A549 (cell line): ENCODE measurements around the gene PSME4. TPM values are rescaled to one million over a fixed set of nuclear protein-coding genes. Genes with fewer than 3 reads are reported as not detected.

Experiments
- ATAC-seq, 2 experiments: fragments of 200-7000 bp in 1 of 2; fragments of >200 bp in 1 of 2; cut with Nextera tagmentation in 1 of 2; cut with Tn5 transposase in 1 of 2; 3 replicates each; pipeline versions ENCODE4 v1.8.0 to v1.9.1; 2018 to 2020; ENCODE audit warnings: mild to moderate bottlenecking in 1 of 2, moderate library complexity in 1 of 2
- CTCF ChIA-PET: fragments of 300-600 bp; sonication (Branson Sonifier 250); formaldehyde crosslinking; extraction: SDS; loops from one replicate; lab custom pipeline; 2021; ENCODE audit warnings: antibody characterized with exemption, inconsistent platforms; lab: Yijun Ruan, JAX
- POLR2A ChIA-PET: fragments of 350-600 bp; formaldehyde crosslinking; extraction: SDS; loops from one replicate; lab custom pipeline; 2021; ENCODE audit warnings: antibody characterized with exemption, inconsistent platforms; lab: Yijun Ruan, JAX
- DNase-seq, 2 experiments: peaks; one replicate each; pipeline versions ENCODE4 v3.0.0 to v3.0.0-alpha.2; 2011 to 2016; ENCODE audit warnings: low read depth in 1 of 2, low spot score in 1 of 2
- FAIRE-seq: peaks from 2 replicates; lab custom pipeline; 2011; peaks lifted over from hg19 to GRCh38; lab: Jason Lieb, UNC
- H3K27ac ChIP-seq, 2 experiments: fragments of >200 bp; sonication (Bioruptor Twin); formaldehyde crosslinking; 3 replicates each; pipeline ENCODE4 v1.5.1; 2016 to 2017
- H3K4me1 ChIP-seq: fragments of >200 bp; sonication (Bioruptor Twin); formaldehyde crosslinking; 3 replicates; pipeline ENCODE4 v1.6.1; 2016
- H3K4me2 ChIP-seq: fragments of >200 bp; sonication (Bioruptor Twin); formaldehyde crosslinking; 3 replicates; pipeline ENCODE4 v1.6.1; 2016
- H3K4me3 ChIP-seq: fragments of >200 bp; sonication (Bioruptor Twin); formaldehyde crosslinking; 3 replicates; pipeline ENCODE4 v1.5.1; 2016
- H3K9me3 ChIP-seq: fragments of >200 bp; sonication (Bioruptor Twin); formaldehyde crosslinking; 3 replicates; pipeline ENCODE4 v1.6.1; 2016
- BHLHE40 ChIP-seq: IDR thresholded peaks from 2 replicates; pipeline ENCODE4 v1.6.1; 2012; ENCODE audit warnings: low read depth, low read length, inconsistent platforms
- CBX2 ChIP-seq: fragments of 200-600 bp; sonication (generic); IDR thresholded peaks from 2 replicates; pipeline ENCODE4 v1.6.1; 2016; ENCODE audit warnings: low read depth, mild to moderate bottlenecking, borderline replicate concordance
- CBX8 ChIP-seq: fragments of 200-600 bp; sonication (generic); IDR thresholded peaks from 2 replicates; pipeline ENCODE4 v1.6.1; 2016
- CHD4 ChIP-seq: fragments of 200-600 bp; sonication (generic); IDR thresholded peaks from 2 replicates; pipeline ENCODE4 v1.6.1; 2016; ENCODE audit warnings: antibody characterized with exemption, mild to moderate bottlenecking, borderline replicate concordance
- EHMT2 ChIP-seq: fragments of 200-600 bp; sonication (generic); IDR thresholded peaks from 2 replicates; pipeline ENCODE4 v1.6.1; 2016; ENCODE audit warnings: antibody characterized with exemption, low read depth, mild to moderate bottlenecking, moderate library complexity
- EP300 ChIP-seq, 2 experiments: fragments of >200 bp; sonication (Bioruptor Twin); formaldehyde crosslinking; IDR thresholded peaks; 2 replicates in 1 of 2; 3 replicates in 1 of 2; pipeline ENCODE4 v1.6.1; 2016 to 2017
- ESRRA ChIP-seq: fragments of 150-350 bp; IDR thresholded peaks from 2 replicates; pipeline ENCODE4 v1.6.1; 2014; ENCODE audit warnings: mild to moderate bottlenecking, low read length, borderline replicate concordance
- FOXS1 ChIP-seq: fragments of 250-450 bp; sonication (Bioruptor Pico); IDR thresholded peaks from 2 replicates; pipeline ENCODE4 v1.5.0; 2020; ENCODE audit warnings: mild to moderate bottlenecking, moderate library complexity
- GATA3 ChIP-seq: IDR thresholded peaks from 2 replicates; pipeline ENCODE4 v1.6.1; 2012; ENCODE audit warnings: borderline replicate concordance
- HEYL ChIP-seq: fragments of 250-450 bp; sonication (Bioruptor Pico); IDR thresholded peaks from 2 replicates; pipeline ENCODE4 v1.8.0; 2021; ENCODE audit warnings: mild to moderate bottlenecking, moderate library complexity
- KDM1A ChIP-seq: fragments of 200-600 bp; sonication (generic); IDR thresholded peaks from 2 replicates; pipeline ENCODE4 v1.6.1; 2016; ENCODE audit warnings: low read depth, mild to moderate bottlenecking
- KDM5A ChIP-seq: fragments of 200-600 bp; sonication (generic); IDR thresholded peaks from 2 replicates; pipeline ENCODE4 v1.6.1; 2016; ENCODE audit warnings: antibody characterized with exemption, mild to moderate bottlenecking
- MAZ ChIP-seq: fragments of 150-350 bp; IDR thresholded peaks from 2 replicates; pipeline ENCODE4 v1.6.1; 2014; ENCODE audit warnings: antibody characterized with exemption, low read depth, low read length, borderline replicate concordance
- MYC ChIP-seq: IDR thresholded peaks from 2 replicates; pipeline ENCODE4 v1.6.1; 2012; ENCODE audit warnings: mild to moderate bottlenecking, inconsistent platforms, low read length, improper control_type of control experiment, borderline replicate concordance
- NFE2L2 ChIP-seq: fragments of 150-350 bp; conservative IDR thresholded peaks from 2 replicates; pipeline ENCODE4 v1.6.1; 2014; ENCODE audit warnings: low read length
- NR3C1 ChIP-seq: fragments of >200 bp; sonication (Bioruptor Twin); formaldehyde crosslinking; IDR thresholded peaks from 3 replicates; pipeline ENCODE4 v1.6.1; 2017
- POLR2AphosphoS2 ChIP-seq: conservative IDR thresholded peaks from 2 replicates; pipeline ENCODE4 v1.6.1; 2012; ENCODE audit warnings: low read length, improper control_type of control experiment, inconsistent platforms
- RFX5 ChIP-seq: fragments of 450-650 bp; IDR thresholded peaks from 2 replicates; pipeline ENCODE4 v1.7.1; 2014; ENCODE audit warnings: antibody characterized with exemption, mild to moderate bottlenecking, moderate library complexity
- RNF2 ChIP-seq: fragments of 200-600 bp; sonication (generic); IDR thresholded peaks from 2 replicates; pipeline ENCODE4 v1.6.1; 2016; ENCODE audit warnings: low read depth, mild to moderate bottlenecking, antibody characterized with exemption, moderate library complexity, borderline replicate concordance
- TFCP2L1 ChIP-seq: fragments of 250-450 bp; sonication (Bioruptor Pico); IDR thresholded peaks from 2 replicates; pipeline ENCODE4 v1.5.0; 2021; ENCODE audit warnings: mild to moderate bottlenecking
- ZC3H11A ChIP-seq: fragments of 450-650 bp; IDR thresholded peaks from 2 replicates; pipeline ENCODE4 v1.6.1; 2014; ENCODE audit warnings: antibody characterized with exemption, mild to moderate bottlenecking
- ZSCAN20 ChIP-seq: fragments of 250-450 bp; sonication (Bioruptor Pico); IDR thresholded peaks from 2 replicates; pipeline ENCODE4 v1.8.0; 2022; ENCODE audit warnings: mild to moderate bottlenecking, moderate library complexity
- WGBS: methylation state at CpG from one replicate; pipeline ENCODE4 v1.1.6; 2017; ENCODE audit errors: missing lambda C conversion rate; 5-methylcytosine and 5-hydroxymethylcytosine counted together
- polyA plus RNA-seq, 4 experiments: library from polyadenylated mRNA; depleted of rRNA in 3 of 4; stranded (reverse); fragments of >200 nt; fragmentation: RNase III in 1 of 4; extraction: RNeasy Plus Mini Kit Qiagen cat#74134 plus additional on column Dnase treatment in 1 of 4; gene quantifications; 2 replicates in 3 of 4; 3 replicates in 1 of 4; pipeline ENCODE4 v1.2.3, GENCODE V29; 2011 to 2017
- TF ChIP-seq, protein P1 (sequence below): fragments of 200-600 bp; sonication (generic); IDR thresholded peaks from 2 replicates; pipeline ENCODE4 v1.6.1; 2016; ENCODE audit warnings: antibody characterized with exemption, mild to moderate bottlenecking, moderate library complexity
- TF ChIP-seq, protein P2 (sequence below): fragments of >200 bp; sonication (Bioruptor Twin); formaldehyde crosslinking; IDR thresholded peaks from 2 replicates; pipeline ENCODE4 v1.6.1; 2016
- TF ChIP-seq, protein P3 (sequence below): fragments of >200 bp; sonication (Bioruptor Twin); formaldehyde crosslinking; IDR thresholded peaks from 3 replicates; pipeline ENCODE4 v1.5.1; 2016
- TF ChIP-seq, protein P4 (sequence below): fragments of 450-650 bp; IDR thresholded peaks from 2 replicates; pipeline ENCODE4 v1.6.1; 2014; ENCODE audit warnings: antibody characterized with exemption
- TF ChIP-seq, protein P5 (sequence below): fragments of >200 bp; sonication (Bioruptor Twin); formaldehyde crosslinking; IDR thresholded peaks from 3 replicates; pipeline ENCODE4 v1.6.1; 2016
- TF ChIP-seq, protein P6 (sequence below): IDR thresholded peaks from 2 replicates; pipeline ENCODE4 v1.6.1; 2012; ENCODE audit warnings: low read depth, borderline replicate concordance

The PSME4 gene
- polyA plus RNA-seq, 2 of the 4 experiments (the other 2 are of a cell fraction) = 31.9 to 55.8 TPM

DNA sequence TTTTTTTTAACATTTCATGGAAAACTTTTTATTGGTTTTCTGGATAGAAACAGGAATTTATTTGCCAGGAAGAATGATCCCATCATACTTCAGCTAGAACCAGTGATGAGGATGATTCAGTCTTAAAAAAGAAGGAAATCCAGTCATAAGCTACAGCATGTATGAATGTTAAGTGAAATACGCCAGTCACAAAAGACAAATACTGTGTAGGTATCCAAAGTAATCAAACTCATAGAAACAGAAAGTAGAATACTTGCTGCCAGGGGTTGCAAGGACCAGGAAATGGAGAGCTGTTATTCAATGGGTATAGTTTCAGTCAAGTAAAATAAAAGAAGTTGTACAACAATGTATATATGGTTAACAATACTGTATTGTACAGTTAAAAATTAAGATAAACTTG, 21.3 kb downstream of the PSME4 start:
- POLR2A ChIA-PET = no interaction called here
- Histone ChIP-seq H3K9me3 (no peaks in the 10 kb centered on the region), H3K4me2 (no peak overlapping the region), H3K4me1 (peaks cover 6% of the 10 kb centered on the region; the same call in 1 of the 3 replicates), H3K4me3 (no peak overlapping the region), H3K27ac (no peak overlapping the region)
- WGBS = 95% methylated on average over 1 of the region's 1 CpG
- CTCF ChIA-PET = no interaction called here
- TF ChIP-seq, protein P1, sequence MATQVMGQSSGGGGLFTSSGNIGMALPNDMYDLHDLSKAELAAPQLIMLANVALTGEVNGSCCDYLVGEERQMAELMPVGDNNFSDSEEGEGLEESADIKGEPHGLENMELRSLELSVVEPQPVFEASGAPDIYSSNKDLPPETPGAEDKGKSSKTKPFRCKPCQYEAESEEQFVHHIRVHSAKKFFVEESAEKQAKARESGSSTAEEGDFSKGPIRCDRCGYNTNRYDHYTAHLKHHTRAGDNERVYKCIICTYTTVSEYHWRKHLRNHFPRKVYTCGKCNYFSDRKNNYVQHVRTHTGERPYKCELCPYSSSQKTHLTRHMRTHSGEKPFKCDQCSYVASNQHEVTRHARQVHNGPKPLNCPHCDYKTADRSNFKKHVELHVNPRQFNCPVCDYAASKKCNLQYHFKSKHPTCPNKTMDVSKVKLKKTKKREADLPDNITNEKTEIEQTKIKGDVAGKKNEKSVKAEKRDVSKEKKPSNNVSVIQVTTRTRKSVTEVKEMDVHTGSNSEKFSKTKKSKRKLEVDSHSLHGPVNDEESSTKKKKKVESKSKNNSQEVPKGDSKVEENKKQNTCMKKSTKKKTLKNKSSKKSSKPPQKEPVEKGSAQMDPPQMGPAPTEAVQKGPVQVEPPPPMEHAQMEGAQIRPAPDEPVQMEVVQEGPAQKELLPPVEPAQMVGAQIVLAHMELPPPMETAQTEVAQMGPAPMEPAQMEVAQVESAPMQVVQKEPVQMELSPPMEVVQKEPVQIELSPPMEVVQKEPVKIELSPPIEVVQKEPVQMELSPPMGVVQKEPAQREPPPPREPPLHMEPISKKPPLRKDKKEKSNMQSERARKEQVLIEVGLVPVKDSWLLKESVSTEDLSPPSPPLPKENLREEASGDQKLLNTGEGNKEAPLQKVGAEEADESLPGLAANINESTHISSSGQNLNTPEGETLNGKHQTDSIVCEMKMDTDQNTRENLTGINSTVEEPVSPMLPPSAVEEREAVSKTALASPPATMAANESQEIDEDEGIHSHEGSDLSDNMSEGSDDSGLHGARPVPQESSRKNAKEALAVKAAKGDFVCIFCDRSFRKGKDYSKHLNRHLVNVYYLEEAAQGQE = no peak
- no peak for TF ChIP-seq MYC
- TF ChIP-seq, protein P2, sequence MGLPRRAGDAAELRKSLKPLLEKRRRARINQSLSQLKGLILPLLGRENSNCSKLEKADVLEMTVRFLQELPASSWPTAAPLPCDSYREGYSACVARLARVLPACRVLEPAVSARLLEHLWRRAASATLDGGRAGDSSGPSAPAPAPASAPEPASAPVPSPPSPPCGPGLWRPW = no peak
- no peak for TF ChIP-seq EHMT2
- TF ChIP-seq, protein P3, sequence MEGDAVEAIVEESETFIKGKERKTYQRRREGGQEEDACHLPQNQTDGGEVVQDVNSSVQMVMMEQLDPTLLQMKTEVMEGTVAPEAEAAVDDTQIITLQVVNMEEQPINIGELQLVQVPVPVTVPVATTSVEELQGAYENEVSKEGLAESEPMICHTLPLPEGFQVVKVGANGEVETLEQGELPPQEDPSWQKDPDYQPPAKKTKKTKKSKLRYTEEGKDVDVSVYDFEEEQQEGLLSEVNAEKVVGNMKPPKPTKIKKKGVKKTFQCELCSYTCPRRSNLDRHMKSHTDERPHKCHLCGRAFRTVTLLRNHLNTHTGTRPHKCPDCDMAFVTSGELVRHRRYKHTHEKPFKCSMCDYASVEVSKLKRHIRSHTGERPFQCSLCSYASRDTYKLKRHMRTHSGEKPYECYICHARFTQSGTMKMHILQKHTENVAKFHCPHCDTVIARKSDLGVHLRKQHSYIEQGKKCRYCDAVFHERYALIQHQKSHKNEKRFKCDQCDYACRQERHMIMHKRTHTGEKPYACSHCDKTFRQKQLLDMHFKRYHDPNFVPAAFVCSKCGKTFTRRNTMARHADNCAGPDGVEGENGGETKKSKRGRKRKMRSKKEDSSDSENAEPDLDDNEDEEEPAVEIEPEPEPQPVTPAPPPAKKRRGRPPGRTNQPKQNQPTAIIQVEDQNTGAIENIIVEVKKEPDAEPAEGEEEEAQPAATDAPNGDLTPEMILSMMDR = no peak
- no peak for TF ChIP-seq RNF2
- TF ChIP-seq, protein P4, sequence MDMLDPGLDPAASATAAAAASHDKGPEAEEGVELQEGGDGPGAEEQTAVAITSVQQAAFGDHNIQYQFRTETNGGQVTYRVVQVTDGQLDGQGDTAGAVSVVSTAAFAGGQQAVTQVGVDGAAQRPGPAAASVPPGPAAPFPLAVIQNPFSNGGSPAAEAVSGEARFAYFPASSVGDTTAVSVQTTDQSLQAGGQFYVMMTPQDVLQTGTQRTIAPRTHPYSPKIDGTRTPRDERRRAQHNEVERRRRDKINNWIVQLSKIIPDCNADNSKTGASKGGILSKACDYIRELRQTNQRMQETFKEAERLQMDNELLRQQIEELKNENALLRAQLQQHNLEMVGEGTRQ = no peak
- TF ChIP-seq CHD4 = no peak
- TF ChIP-seq FOXS1 (CRISPR knock-in tag) = no peak
- TF ChIP-seq NFE2L2 = no peak
- TF ChIP-seq, protein P5, sequence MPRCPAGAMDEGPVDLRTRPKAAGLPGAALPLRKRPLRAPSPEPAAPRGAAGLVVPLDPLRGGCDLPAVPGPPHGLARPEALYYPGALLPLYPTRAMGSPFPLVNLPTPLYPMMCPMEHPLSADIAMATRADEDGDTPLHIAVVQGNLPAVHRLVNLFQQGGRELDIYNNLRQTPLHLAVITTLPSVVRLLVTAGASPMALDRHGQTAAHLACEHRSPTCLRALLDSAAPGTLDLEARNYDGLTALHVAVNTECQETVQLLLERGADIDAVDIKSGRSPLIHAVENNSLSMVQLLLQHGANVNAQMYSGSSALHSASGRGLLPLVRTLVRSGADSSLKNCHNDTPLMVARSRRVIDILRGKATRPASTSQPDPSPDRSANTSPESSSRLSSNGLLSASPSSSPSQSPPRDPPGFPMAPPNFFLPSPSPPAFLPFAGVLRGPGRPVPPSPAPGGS = no peak
- no peak for TF ChIP-seq ZC3H11A
- TF ChIP-seq NR3C1 = no peak
- no peak for TF ChIP-seq MAZ
- no peak for TF ChIP-seq ZSCAN20
- no peak for TF ChIP-seq POLR2AphosphoS2
- TF ChIP-seq BHLHE40 = no peak
- no peak for TF ChIP-seq EP300 (IDR thresholded peaks at IDR 0.05)
- no peak for TF ChIP-seq HEYL (CRISPR knock-in tag)
- TF ChIP-seq KDM5A = no peak
- no peak for DNase-seq
- no peak for FAIRE-seq
- ATAC-seq = no peak

DNA sequence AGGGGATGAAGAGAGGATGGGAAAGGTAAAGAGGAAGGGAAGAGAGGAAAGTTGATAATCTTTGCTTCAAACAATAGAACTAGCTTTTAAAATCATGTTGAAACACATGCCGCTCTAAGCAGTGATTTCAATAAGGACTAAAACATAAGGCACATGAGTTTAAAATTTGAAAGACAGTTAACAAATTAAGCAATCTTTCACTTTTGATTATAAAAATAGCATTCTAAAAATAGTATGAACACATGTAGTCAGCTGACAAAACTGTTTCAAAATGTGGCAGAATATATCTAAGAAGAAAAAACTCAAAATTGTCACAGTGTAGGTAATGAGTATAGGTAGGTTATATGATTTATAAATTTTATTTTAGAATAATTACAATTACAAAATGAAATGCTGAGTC, 25.3 kb downstream of the PSME4 start:
- POLR2A ChIA-PET = no interaction called here
- no peak overlapping the region for H3K4me3 ChIP-seq
- FAIRE-seq = no peak
- ATAC-seq = no peak
- H3K4me1 ChIP-seq = no peaks in the 10 kb centered on the region
- no peak overlapping the region for H3K4me2 ChIP-seq
- CTCF ChIA-PET = no interaction called here
- WGBS = 98% methylated on average over 1 of the region's 1 CpG
- H3K27ac ChIP-seq = no peak overlapping the region
- no peaks in the 10 kb centered on the region for H3K9me3 ChIP-seq
- DNase-seq = no peak
- TF ChIP-seq CBX8 = no peak
- no peak for TF ChIP-seq KDM1A
- no peak for TF ChIP-seq GATA3
- TF ChIP-seq EHMT2 = no peak
- no peak for TF ChIP-seq CBX2
- TF ChIP-seq, protein P6, sequence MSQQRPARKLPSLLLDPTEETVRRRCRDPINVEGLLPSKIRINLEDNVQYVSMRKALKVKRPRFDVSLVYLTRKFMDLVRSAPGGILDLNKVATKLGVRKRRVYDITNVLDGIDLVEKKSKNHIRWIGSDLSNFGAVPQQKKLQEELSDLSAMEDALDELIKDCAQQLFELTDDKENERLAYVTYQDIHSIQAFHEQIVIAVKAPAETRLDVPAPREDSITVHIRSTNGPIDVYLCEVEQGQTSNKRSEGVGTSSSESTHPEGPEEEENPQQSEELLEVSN = no peak
- TF ChIP-seq ZC3H11A = no peak
- TF ChIP-seq, protein P3 = no peak
- no peak for TF ChIP-seq ESRRA
- no peak for TF ChIP-seq RFX5
- no peak for TF ChIP-seq POLR2AphosphoS2
- TF ChIP-seq TFCP2L1 (CRISPR knock-in tag) = no peak
